Uterus (tissue), 4 donors: ENCODE measurements around the gene ADI1. TPM values are rescaled to one million over a fixed set of nuclear protein-coding genes. Genes with fewer than 3 reads are reported as not detected.

Experiments
- DNase-seq, 2 donors: peaks; one replicate each; pipeline ENCODE4 v3.0.0-alpha.2; 2019 to 2020
- H3K27ac ChIP-seq, 2 donors: fragments of 200-600 bp; sonication (generic); 1 replicate in 1 of 2; 2 replicates in 1 of 2; pipeline ENCODE4 v1.5.1; 2016 to 2018
- H3K27me3 ChIP-seq, 2 donors: fragments of 200-600 bp; sonication (generic); one replicate each; pipeline ENCODE4 v1.5.1; 2018 to 2019; ENCODE audit warnings: control low read depth in 1 of 2
- H3K36me3 ChIP-seq, 2 donors: fragments of 200-600 bp; sonication (generic); one replicate each; pipeline ENCODE4 v1.5.1; 2019; ENCODE audit warnings: control low read depth in 1 of 2
- H3K4me1 ChIP-seq, 2 donors: fragments of 200-600 bp; sonication (generic); one replicate each; pipeline ENCODE4 v1.5.1; 2018 to 2019; ENCODE audit warnings: control low read depth in 1 of 2
- H3K4me3 ChIP-seq, 2 donors: fragments of 200-600 bp; sonication (generic); 1 replicate in 1 of 2; 2 replicates in 1 of 2; pipeline ENCODE4 v1.5.1; 2018 to 2019; ENCODE audit warnings: mild to moderate bottlenecking in 1 of 2
- H3K9me3 ChIP-seq, 2 donors: fragments of 200-600 bp; sonication (generic); one replicate each; pipeline ENCODE4 v1.5.1; 2019; ENCODE audit warnings: control low read depth in 1 of 2
- CTCF ChIP-seq, 4 experiments: fragments of 200-600 bp in 2 of 4; fragments of 450-650 bp in 2 of 4; sonication (generic) in 2 of 4; IDR thresholded peaks; one replicate each; pipeline ENCODE4 v1.5.1; 2016 to 2019; ENCODE audit warnings: antibody characterized with exemption in 4 of 4, mild to moderate bottlenecking in 2 of 4, moderate library complexity in 1 of 4
- POLR2A ChIP-seq, 2 donors: fragments of 450-650 bp; IDR thresholded peaks; one replicate each; pipeline ENCODE4 v1.6.1; 2016; ENCODE audit warnings: antibody characterized with exemption in 2 of 2, mild to moderate bottlenecking in 1 of 2, moderate library complexity in 1 of 2
- intact Hi-C: fragments of 100-400 bp; cut with DNase I; formaldehyde crosslinking; loops from one replicate; pipeline ENCODE4 v1.15.1; 2023; ENCODE audit warnings: low total_unique reads
- total RNA-seq, 4 donors: library from RNA; depleted of rRNA in 3 of 4; stranded (reverse); fragments of >200 nt in 3 of 4; gene quantifications; one replicate each; pipeline versions ENCODE4 v1.1.0 to v1.2.4, GENCODE V29; 2014 to 2023
- donor health status: DM: yes; HTN: yes; CAD: no.

Gene ADI1
- total RNA-seq, 4 donors from 2014 or later: 31.5 to 65.0 (median 37.9) TPM

- Histone ChIP-seq H3K27me3 (no peaks in the 10 kb centered on the region), H3K4me3 (no peak overlapping the region), H3K36me3 (no peaks in the 10 kb centered on the region), H3K27ac (no peak overlapping the region), H3K4me1 (no peaks in the 10 kb centered on the region), H3K9me3 (no peaks in the 10 kb centered on the region)
- no peak for DNase-seq
- TF ChIP-seq POLR2A (IDR thresholded peaks at IDR 0.05) (no peak), CTCF (IDR thresholded peaks at IDR 0.05) (no peak)
- intact Hi-C loops: no loop called here
These were observed 38.3 kb downstream of the ADI1 start for GRCh38 chr2:3481011-3481400.

- H3K27me3 ChIP-seq: no peaks in the 10 kb centered on the region
- H3K9me3 ChIP-seq: no peaks in the 10 kb centered on the region
- H3K4me1 ChIP-seq: no peaks in the 10 kb centered on the region
- intact Hi-C loops: no loop called here
- DNase-seq: no peak
- H3K36me3 ChIP-seq: no peaks in the 10 kb centered on the region
- H3K27ac ChIP-seq: no peak overlapping the region
- H3K4me3 ChIP-seq: no peak overlapping the region
- TF ChIP-seq CTCF (IDR thresholded peaks at IDR 0.05) (no peak), POLR2A (IDR thresholded peaks at IDR 0.05) (no peak)
These were observed 38.9 kb downstream of the ADI1 start for GRCh38 chr2:3480352-3481010.

- no peak for TF ChIP-seq CTCF (IDR thresholded peaks at IDR 0.05)
- TF ChIP-seq POLR2A (IDR thresholded peaks at IDR 0.05): no peak
- Histone ChIP-seq H3K36me3 (no peaks in the 10 kb centered on the region), H3K27ac (no peak overlapping the region), H3K4me1 (no peaks in the 10 kb centered on the region), H3K27me3 (no peaks in the 10 kb centered on the region), H3K9me3 (no peaks in the 10 kb centered on the region), H3K4me3 (no peak overlapping the region)
- no peak for DNase-seq
- intact Hi-C loops: no loop called here
These were observed 39.7 kb downstream of the ADI1 start for GRCh38 chr2:3479430-3480320.

GRCh38 chr2:3478846-3479385, 40.4 kb downstream of the ADI1 start:
- intact Hi-C loops: no loop called here
- Histone ChIP-seq H3K4me1 (no peaks in the 10 kb centered on the region), H3K36me3 (no peaks in the 10 kb centered on the region), H3K27me3 (no peaks in the 10 kb centered on the region), H3K4me3 (no peak overlapping the region), H3K9me3 (no peaks in the 10 kb centered on the region), H3K27ac (no peak overlapping the region)
- TF ChIP-seq CTCF (IDR thresholded peaks at IDR 0.05): no peak
- TF ChIP-seq POLR2A (IDR thresholded peaks at IDR 0.05): no peak
- no peak for DNase-seq

GRCh38 chr2:3476985-3477327, 42.4 kb downstream of the ADI1 start:
- H3K27ac ChIP-seq: no peak overlapping the region
- H3K36me3 ChIP-seq: no peaks in the 10 kb centered on the region
- H3K4me3 ChIP-seq: no peak overlapping the region
- no peak for DNase-seq
- no peaks in the 10 kb centered on the region for H3K9me3 ChIP-seq
- no peaks in the 10 kb centered on the region for H3K4me1 ChIP-seq
- intact Hi-C loops: no loop called here
- no peak for TF ChIP-seq POLR2A (IDR thresholded peaks at IDR 0.05)
- TF ChIP-seq CTCF (IDR thresholded peaks at IDR 0.05): no peak
- H3K27me3 ChIP-seq: no peaks in the 10 kb centered on the region
